NT2/D1 (cell line): ENCODE results near the gene SLC39A10.

Experiments used
- DNase-seq: peaks from one replicate; pipeline ENCODE4 v3.0.0-alpha.2; 2011; ENCODE audit warnings: low read depth, low spot score
- H3K27me3 ChIP-seq: 2 replicates; pipeline ENCODE4 v1.6.0; 2011; ENCODE audit warnings: mild to moderate bottlenecking; ENCODE audit not compliant: insufficient read length, insufficient read depth
- H3K36me3 ChIP-seq: 2 replicates; pipeline ENCODE4 v1.6.1; 2011; ENCODE audit warnings: mild to moderate bottlenecking, low read length, mixed read lengths; ENCODE audit not compliant: insufficient read depth, insufficient read length
- H3K4me1 ChIP-seq: 2 replicates; pipeline ENCODE4 v1.5.1; 2011; ENCODE audit not compliant: insufficient read depth, insufficient read length
- H3K4me3 ChIP-seq: 2 replicates; pipeline ENCODE4 v1.5.1; 2011; ENCODE audit warnings: low read depth; ENCODE audit not compliant: insufficient read length
- H3K9ac ChIP-seq: 2 replicates; pipeline ENCODE4 v1.6.0; 2011; ENCODE audit warnings: low read depth; ENCODE audit not compliant: insufficient read length
- H3K9me3 ChIP-seq: 2 replicates; pipeline ENCODE4 v1.5.1; 2011; ENCODE audit warnings: mild to moderate bottlenecking, low read length; ENCODE audit not compliant: insufficient read depth
- SUZ12 ChIP-seq: IDR thresholded peaks from 2 replicates; pipeline ENCODE4 v1.6.1; 2011; ENCODE audit not compliant: insufficient read length, insufficient read depth; ENCODE audit errors: extremely low read depth
- YY1 ChIP-seq: IDR thresholded peaks from 2 replicates; pipeline ENCODE4 v1.6.1; 2011; ENCODE audit not compliant: insufficient read length, insufficient read depth
- ZNF274 ChIP-seq: IDR thresholded peaks from 2 replicates; pipeline ENCODE4 v1.6.1; 2011; ENCODE audit warnings: mild to moderate bottlenecking, low read depth, low read length

The SLC39A10 gene

GRCh38 chr2:195769975-195770374, 112.9 kb downstream of the SLC39A10 start:
- no peaks in the 10 kb centered on the region for H3K4me1 ChIP-seq
- no peaks in the 10 kb centered on the region for H3K27me3 ChIP-seq
- TF ChIP-seq SUZ12 (no peak), ZNF274 (no peak), YY1 (no peak)
- no peak overlapping the region for H3K4me3 ChIP-seq
- H3K9ac ChIP-seq = no peak overlapping the region
- no peak for DNase-seq
- no peaks in the 10 kb centered on the region for H3K36me3 ChIP-seq
- no peaks in the 10 kb centered on the region for H3K9me3 ChIP-seq

GRCh38 chr2:195779491-195779890, 122.5 kb downstream of the SLC39A10 start:
- Histone ChIP-seq H3K9me3 (no peaks in the 10 kb centered on the region), H3K27me3 (no peaks in the 10 kb centered on the region), H3K9ac (no peak overlapping the region), H3K36me3 (no peaks in the 10 kb centered on the region), H3K4me3 (no peak overlapping the region), H3K4me1 (no peaks in the 10 kb centered on the region)
- no peak for TF ChIP-seq SUZ12
- no peak for TF ChIP-seq YY1
- TF ChIP-seq ZNF274 = no peak
- DNase-seq = no peak

GRCh38 chr2:195782156-195782555, 125.1 kb downstream of the SLC39A10 start:
- no peak overlapping the region for H3K9ac ChIP-seq
- no peak for DNase-seq
- H3K4me3 ChIP-seq = no peak overlapping the region
- H3K27me3 ChIP-seq = no peaks in the 10 kb centered on the region
- H3K4me1 ChIP-seq = no peaks in the 10 kb centered on the region
- H3K9me3 ChIP-seq = no peaks in the 10 kb centered on the region
- no peak for TF ChIP-seq YY1
- H3K36me3 ChIP-seq = no peaks in the 10 kb centered on the region
